ENCODE measurements around the gene ARHGAP6. TPM values are rescaled to one million over a fixed set of nuclear protein-coding genes. Genes with fewer than 3 reads are reported as not detected.

The ARHGAP6 gene
- total RNA-seq, 1 donor from 2014 or later = 13.8 TPM

DNA sequence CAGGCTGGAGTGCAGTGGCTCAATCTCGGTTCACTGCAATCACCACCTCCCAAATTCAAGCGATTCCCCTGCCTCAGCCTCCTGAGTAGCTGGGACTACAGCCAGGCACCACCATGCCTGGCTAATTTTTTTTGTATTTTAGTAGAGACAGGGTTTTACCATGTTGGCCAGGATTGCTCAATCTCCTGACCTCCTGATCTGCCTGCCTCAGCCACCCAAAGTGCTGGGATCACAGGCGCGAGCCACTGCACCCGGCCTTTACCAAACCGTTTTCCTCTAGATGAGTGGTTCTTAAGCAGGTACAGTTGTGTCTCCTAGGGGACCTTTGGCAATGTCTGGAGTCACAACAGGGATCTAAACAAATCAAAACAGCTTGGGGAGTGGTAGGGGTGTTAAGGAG, 360.9 kb downstream of the ARHGAP6 start:
- DNase-seq (ENCODE audit: low spot score) = no peak
- peak; percentile 52 for ATAC-seq
- intact Hi-C loops (cut with DNase I) = no loop called here

DNA sequence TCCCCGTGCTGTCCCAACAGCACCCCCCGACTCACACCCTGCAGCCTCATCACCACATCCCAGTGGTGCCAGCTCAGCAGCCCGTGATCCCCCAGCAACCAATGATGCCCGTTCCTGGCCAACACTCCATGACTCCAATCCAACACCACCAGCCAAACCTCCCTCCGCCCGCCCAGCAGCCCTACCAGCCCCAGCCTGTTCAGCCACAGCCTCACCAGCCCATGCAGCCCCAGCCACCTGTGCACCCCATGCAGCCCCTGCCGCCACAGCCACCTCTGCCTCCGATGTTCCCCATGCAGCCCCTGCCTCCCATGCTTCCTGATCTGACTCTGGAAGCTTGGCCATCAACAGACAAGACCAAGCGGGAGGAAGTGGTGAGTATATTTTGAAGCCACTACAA, 367.1 kb downstream of the ARHGAP6 start:
- ATAC-seq (no peak), DNase-seq (ENCODE audit: low spot score) (no peak)
- intact Hi-C loops (cut with DNase I) = no loop called here

GRCh38 chrX:11296051-11296450, 369.7 kb downstream of the ARHGAP6 start:
- DNase-seq (ENCODE audit: low spot score) (no peak), ATAC-seq (no peak)
- intact Hi-C loops (cut with DNase I) = no loop called here

DNA sequence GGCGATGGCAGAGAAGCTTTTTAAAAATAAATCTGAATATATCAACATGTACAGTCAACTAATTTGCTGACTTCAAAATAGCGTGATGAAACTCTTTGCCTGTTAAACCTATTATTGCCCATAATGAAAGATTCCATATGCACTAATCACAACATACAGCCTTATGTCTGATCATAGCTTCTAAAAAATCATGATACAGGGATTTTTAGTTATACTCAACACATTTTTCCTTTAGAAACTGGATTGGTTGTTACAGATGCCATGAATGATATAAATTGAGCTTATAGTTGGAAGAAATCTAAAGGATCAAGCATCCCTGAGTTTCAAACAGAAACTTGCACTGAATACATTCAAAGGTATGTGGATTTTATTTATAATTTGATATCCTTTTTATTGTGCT, 372.6 kb downstream of the ARHGAP6 start, which contains the start of gene AMELX:
TSS of gene AMELX (plus strand) at position 301 of the 400 bp plus-strand sequence. CDS start 1,376 bp downstream, outside the sequence.
- intact Hi-C loops (cut with DNase I) = no loop called here
- DNase-seq (ENCODE audit: low spot score) = no peak
- ATAC-seq = no peak

GRCh38 chrX:11290416-11291102, 375.2 kb downstream of the ARHGAP6 start:
- ATAC-seq (no peak), DNase-seq (ENCODE audit: low spot score) (no peak)
- intact Hi-C loops (cut with DNase I) = no loop called here

- intact Hi-C loops (cut with DNase I) = no loop called here
- DNase-seq (ENCODE audit: low spot score) = no peak
- ATAC-seq = peak; percentile 46
Measured at GRCh38 chrX:11287505-11287904, 378.2 kb downstream of the ARHGAP6 start.

DNA sequence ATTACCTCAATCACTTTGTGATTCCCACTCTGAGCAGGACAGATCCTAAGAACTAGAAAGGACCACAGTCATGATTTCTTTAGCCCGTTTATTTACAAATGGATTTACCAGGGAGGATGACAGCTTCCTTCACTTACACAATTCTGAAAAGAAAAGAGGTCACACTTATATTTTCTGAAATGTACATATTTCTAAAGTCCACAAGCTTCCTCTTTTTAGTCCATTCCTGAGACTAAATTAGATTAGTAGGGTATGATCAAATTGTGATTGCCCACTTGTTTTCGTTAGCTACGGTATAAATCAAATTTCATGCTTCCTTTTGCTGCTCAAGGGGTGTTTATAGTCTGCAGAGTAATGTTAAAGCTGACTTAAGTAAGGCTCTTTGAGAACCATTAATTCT, 380.1 kb downstream of the ARHGAP6 start:
- ATAC-seq = no peak
- DNase-seq (ENCODE audit: low spot score) = no peak
- intact Hi-C loops (cut with DNase I) = no loop called here

DNA sequence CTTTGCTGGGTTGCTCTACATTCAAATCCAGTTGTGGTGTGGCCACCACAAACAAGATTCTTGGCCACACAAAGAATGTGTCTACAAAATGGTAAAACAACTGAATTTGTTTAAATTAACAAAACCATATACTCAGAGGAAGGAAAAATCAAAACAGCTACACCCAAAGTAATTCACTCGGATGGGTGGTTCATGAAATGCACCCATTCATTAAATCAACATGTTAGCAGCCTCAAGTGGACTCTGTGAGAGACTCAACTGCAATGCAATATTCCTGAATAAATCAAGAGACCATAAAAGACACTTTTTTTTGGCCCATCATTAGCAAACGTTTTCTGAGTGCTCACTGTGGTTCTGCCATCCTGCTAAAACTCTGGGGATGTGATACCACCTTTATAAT, 383.7 kb downstream of the ARHGAP6 start:
- no peak for ATAC-seq
- DNase-seq (ENCODE audit: low spot score) = no peak
- intact Hi-C loops (cut with DNase I) = no loop called here

DNA sequence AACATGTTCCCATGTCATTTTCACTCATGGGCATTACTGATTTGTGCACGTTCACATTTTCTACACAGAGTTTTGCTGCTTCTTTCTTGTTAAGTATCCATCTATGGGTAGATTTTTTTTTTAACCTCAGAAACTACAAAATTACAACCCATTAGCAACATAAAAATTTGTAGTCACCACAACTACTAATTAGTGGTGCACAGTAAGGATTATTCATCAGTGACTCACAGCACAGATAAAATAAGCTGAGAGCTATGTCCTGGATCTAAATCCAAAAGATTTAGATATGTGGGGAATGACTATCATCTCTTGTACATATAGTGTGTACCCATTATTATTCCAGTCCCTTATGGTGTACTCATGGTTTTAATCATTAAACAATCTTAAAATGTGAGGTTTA, 392.2 kb downstream of the ARHGAP6 start:
- intact Hi-C loops (cut with DNase I) = no loop called here
- ATAC-seq = no peak
- no peak for DNase-seq (ENCODE audit: low spot score)

- intact Hi-C loops (cut with DNase I) = no loop called here
- no peak for DNase-seq (ENCODE audit: low spot score)
- ATAC-seq = no peak
Measured at GRCh38 chrX:11272863-11273262, 392.9 kb downstream of the ARHGAP6 start.

DNA sequence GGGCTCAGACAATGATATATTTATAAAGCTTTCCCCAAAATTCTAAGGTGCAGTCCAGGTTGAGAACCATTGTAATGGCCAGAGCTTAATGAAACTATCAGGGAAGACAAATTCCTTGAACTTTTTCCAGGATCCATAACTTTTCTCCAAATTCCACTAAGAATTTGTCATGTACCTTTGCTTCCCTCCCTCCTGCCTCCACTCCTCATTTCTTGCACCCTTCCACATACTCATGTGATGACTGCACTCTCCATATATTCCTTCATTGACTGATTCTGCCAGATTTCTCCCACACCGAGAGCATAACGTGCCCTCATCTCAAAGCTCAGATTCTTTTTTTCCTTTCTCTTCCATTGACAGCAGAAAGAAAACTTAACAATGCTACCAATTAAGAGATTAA, 393.4 kb downstream of the ARHGAP6 start:
- DNase-seq (ENCODE audit: low spot score) (no peak), ATAC-seq (no peak)
- intact Hi-C loops (cut with DNase I) = no loop called here

DNA sequence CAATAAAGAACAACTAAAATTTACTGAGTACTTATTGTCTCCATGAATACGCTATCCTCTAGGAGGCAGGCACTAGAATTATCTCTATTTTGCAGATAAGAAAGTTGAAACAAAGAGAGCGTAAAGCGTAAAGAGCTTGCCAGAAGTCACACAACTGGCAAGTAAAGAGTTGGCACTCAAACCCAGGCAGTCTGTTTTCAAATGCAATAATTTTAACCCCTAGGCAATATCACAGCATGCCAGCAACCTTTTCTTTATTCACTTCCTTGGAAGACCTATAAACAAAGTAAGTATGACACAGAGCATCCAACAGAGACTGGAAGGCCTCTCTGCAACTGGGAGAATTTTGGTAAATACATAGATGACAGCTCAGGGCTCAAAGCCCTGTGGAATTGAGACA, 395.7 kb downstream of the ARHGAP6 start:
- intact Hi-C loops (cut with DNase I) = no loop called here
- DNase-seq (ENCODE audit: low spot score) (no peak), ATAC-seq (no peak)

DNA sequence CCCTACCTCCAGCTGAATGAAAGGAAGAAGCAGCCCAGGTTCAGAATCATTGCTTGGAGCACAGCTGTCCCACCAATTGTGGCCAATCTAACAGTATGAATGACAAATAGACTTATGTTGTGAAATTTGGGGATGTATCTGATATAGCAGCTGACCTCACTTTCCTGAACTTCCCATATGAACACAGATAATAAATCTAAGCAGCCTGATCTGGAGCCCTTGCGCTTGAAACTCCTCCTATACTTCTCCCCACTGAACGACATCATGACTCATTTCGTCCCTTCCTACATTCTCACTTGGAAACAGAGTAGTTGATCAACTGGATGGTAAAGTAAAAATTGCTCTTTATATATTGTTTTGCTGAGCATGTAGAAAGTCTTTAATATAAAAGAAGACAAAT, 396.7 kb downstream of the ARHGAP6 start:
- intact Hi-C loops (cut with DNase I) = no loop called here
- ATAC-seq = no peak
- no peak for DNase-seq (ENCODE audit: low spot score)

GRCh38 chrX:11267425-11267824, 398.3 kb downstream of the ARHGAP6 start:
- DNase-seq (ENCODE audit: low spot score) (no peak), ATAC-seq (no peak)
- intact Hi-C loops (cut with DNase I) = no loop called here

GRCh38 chrX:11266573-11267003, 399.1 kb downstream of the ARHGAP6 start:
- intact Hi-C loops (cut with DNase I) = no loop called here
- DNase-seq (ENCODE audit: low spot score) = no peak
- ATAC-seq = no peak

GRCh38 chrX:11265352-11265751, 400.4 kb downstream of the ARHGAP6 start:
- DNase-seq (ENCODE audit: low spot score) (no peak), ATAC-seq (no peak)

DNA sequence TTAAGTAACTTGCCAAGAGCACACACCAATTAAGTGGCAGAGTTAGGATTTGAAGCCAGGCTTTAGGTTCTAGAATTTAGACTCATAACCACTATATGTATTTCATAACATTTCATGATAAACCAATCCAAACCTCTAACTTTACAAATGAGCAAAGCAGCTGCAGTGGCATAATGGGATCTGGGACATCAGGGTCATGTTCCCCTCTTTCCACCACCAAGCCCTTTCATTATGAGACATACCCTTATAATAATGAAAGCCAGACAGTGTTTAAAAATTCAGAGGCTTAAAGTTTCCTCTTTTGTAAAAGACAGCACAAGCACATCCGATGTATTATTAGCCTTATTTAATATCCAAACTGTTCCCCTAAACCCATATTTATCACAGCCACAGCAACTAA, 400.8 kb downstream of the ARHGAP6 start:
- intact Hi-C loops (cut with DNase I) = no loop called here
- no peak for ATAC-seq
- no peak for DNase-seq (ENCODE audit: low spot score)

More at GRCh38 chrX:11265352-11265751, 400.4 kb downstream of the ARHGAP6 start:
- intact Hi-C loops (cut with DNase I) = no loop called here

DNA sequence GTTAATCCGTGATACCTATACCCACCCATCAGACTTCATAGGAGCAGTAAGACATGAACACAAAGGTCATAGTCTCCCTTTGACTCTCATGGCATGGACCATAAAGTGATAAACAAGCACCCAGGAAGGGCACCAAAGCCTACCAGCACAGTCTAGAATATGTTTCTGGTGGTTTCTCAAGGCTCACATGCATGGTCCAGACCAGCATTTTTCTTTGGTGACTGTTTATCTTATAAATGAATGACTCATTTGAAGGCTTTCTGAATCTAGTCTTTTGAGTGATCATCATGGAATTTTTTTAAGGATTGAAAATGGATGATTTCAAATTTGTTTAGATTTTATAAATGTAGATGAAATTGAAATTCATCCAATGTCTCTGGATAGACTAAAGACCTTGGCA, 404.5 kb downstream of the ARHGAP6 start:
- no peak for DNase-seq (ENCODE audit: low spot score)
- no peak for ATAC-seq
- intact Hi-C loops (cut with DNase I) = no loop called here

- no peak for DNase-seq (ENCODE audit: low spot score)
- no peak for ATAC-seq
- intact Hi-C loops (cut with DNase I) = no loop called here
Measured at GRCh38 chrX:11259437-11259836, 406.3 kb downstream of the ARHGAP6 start.

GRCh38 chrX:11257711-11258110, 408.0 kb downstream of the ARHGAP6 start:
- no peak for DNase-seq (ENCODE audit: low spot score)
- ATAC-seq = no peak
- intact Hi-C loops (cut with DNase I) = no loop called here

DNA sequence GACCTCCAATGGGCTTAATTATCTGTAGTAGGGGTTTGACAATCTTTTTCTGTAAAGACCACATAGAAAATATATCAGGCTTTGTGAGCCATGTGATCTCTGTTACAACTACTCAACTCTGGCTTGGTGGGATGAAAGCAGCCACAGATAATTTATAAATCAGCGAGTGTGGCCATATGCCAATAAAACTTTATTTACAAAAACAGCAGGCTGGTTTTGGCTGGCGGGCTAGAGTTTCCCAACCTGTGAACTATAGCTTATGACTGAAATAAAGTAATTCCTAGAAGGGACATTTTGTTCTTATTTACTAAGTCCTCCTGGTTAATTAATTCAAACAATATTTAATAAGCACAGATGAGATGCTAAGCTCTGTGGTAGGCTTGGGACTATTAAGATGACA, 408.4 kb downstream of the ARHGAP6 start:
- intact Hi-C loops (cut with DNase I) = no loop called here
- DNase-seq (ENCODE audit: low spot score) (no peak), ATAC-seq (no peak)
